T-cell (primary cell): ENCODE data around the gene TAOK1. TPM values are rescaled to one million over a fixed set of nuclear protein-coding genes. Genes with fewer than 3 reads are reported as not detected.
A peak's percentile ranks its signal among the peaks of the same experiment; 100 is the strongest.
"Not testable (repeated sequence)": the region's sequence is repeated elsewhere in the genome, so short reads cannot be mapped to it uniquely, and the experiment has no call there.

Source experiments
- ATAC-seq, 4 experiments: fragments of 200-7000 bp in 3 of 4; fragments of 150-1000 bp in 1 of 4; cut with Tn5 transposase; replicated peaks in 1 of 4; 1 replicate in 3 of 4; 2 replicates in 1 of 4; pipeline ENCODE4 v1.10.0; 2021; ENCODE audit warnings: moderate library complexity in 3 of 4, mild to moderate bottlenecking in 2 of 4, moderate number of reproducible peaks in 1 of 4
- CTCF ChIA-PET, 2 donors: fragments of 300-600 bp; sonication (Branson Sonifier 250); formaldehyde crosslinking; loops; one replicate each; lab custom pipeline; 2022; ENCODE audit warnings: antibody characterized with exemption in 2 of 2; lab: Charles Lee
- POLR2A ChIA-PET, 2 donors: fragments of 300-600 bp; sonication (Branson Sonifier 250); formaldehyde crosslinking; loops; one replicate each; lab custom pipeline; 2022; ENCODE audit warnings: antibody characterized with exemption in 2 of 2; lab: Charles Lee
- DNase-seq, 35 experiments: peaks; one replicate each; pipeline versions ENCODE4 v3.0.0 to v3.0.0-alpha.2; 2013 to 2023
- H3K27ac ChIP-seq: one replicate; pipeline ENCODE4 v1.5.1; 2013; ENCODE audit warnings: low read length
- H3K27me3 ChIP-seq, 2 experiments: replicated peaks in 1 of 2; 1 replicate in 1 of 2; 2 replicates in 1 of 2; pipeline versions ENCODE4 v1.6.1 to v1.7.0; 2013; ENCODE audit warnings: low read length in 1 of 2, mixed read lengths in 1 of 2; ENCODE audit not compliant: control insufficient read depth in 2 of 2, insufficient read depth in 2 of 2; ENCODE audit errors: extremely low read depth in 1 of 2
- H3K36me3 ChIP-seq, 2 donors: 1 replicate in 1 of 2; 2 replicates in 1 of 2; pipeline versions ENCODE4 v1.6.1 to v1.7.0; 2013; ENCODE audit warnings: low read length in 1 of 2; ENCODE audit not compliant: control insufficient read depth in 2 of 2, insufficient read depth in 1 of 2; ENCODE audit errors: extremely low read depth in 1 of 2
- H3K4me1 ChIP-seq, 2 experiments: 1 replicate in 1 of 2; 2 replicates in 1 of 2; pipeline versions ENCODE4 v1.6.1 to v1.7.0; 2013; ENCODE audit warnings: low read length in 2 of 2, mixed read lengths in 1 of 2; ENCODE audit not compliant: insufficient read depth in 2 of 2, control insufficient read depth in 1 of 2; ENCODE audit errors: extremely low read depth in 1 of 2
- H3K4me3 ChIP-seq, 2 donors: 1 replicate in 1 of 2; 2 replicates in 1 of 2; pipeline versions ENCODE4 v1.5.1 to v1.7.0; 2013; ENCODE audit warnings: mild to moderate bottlenecking in 2 of 2, low read length in 1 of 2, moderate library complexity in 1 of 2; ENCODE audit not compliant: control insufficient read depth in 1 of 2; ENCODE audit errors: extremely low read depth in 1 of 2
- H3K9me3 ChIP-seq: 2 replicates; pipeline ENCODE4 v1.7.0; 2013
- H3K27ac Mint-ChIP-seq, 2 donors: one replicate each; pipeline ENCODE4 v1.8.0; 2020 to 2021; ENCODE audit warnings: mild to moderate bottlenecking in 2 of 2, mixed read lengths in 2 of 2
- H3K27me3 Mint-ChIP-seq, 2 donors: one replicate each; pipeline ENCODE4 v1.8.0; 2021 to 2022; ENCODE audit warnings: mixed read lengths in 2 of 2
- H3K36me3 Mint-ChIP-seq: one replicate; pipeline ENCODE4 v1.8.0; 2021; ENCODE audit warnings: mixed read lengths
- H3K4me1 Mint-ChIP-seq, 3 donors: one replicate each; pipeline ENCODE4 v1.8.0; 2020 to 2022; ENCODE audit warnings: mixed read lengths in 3 of 3, mild to moderate bottlenecking in 1 of 3
- H3K4me3 Mint-ChIP-seq, 3 donors: one replicate each; pipeline ENCODE4 v1.8.0; 2020 to 2022; ENCODE audit warnings: mild to moderate bottlenecking in 3 of 3, mixed read lengths in 3 of 3, moderate library complexity in 3 of 3
- H3K9me3 Mint-ChIP-seq, 3 donors: one replicate each; pipeline ENCODE4 v1.8.0; 2020 to 2022; ENCODE audit warnings: mixed read lengths in 3 of 3
- WGBS: methylation state at CpG from one replicate; pipeline ENCODE4 v1.1.5; 2013; ENCODE audit warnings: missing lambda C conversion rate; ENCODE audit not compliant: insufficient coverage; 5-methylcytosine and 5-hydroxymethylcytosine counted together
- total RNA-seq, 35 experiments: library from RNA in 6 of 35; stranded (reverse) in 6 of 35; fragments of 120-200 nt in 1 of 35; gene quantifications; one replicate each; pipeline versions ENCODE4 v1.2.1 to v1.2.4 and lab custom pipeline; 2013 to 2026

TAOK1 gene
- total RNA-seq (10 to 100 TPM; 57.7 to 63.4 (median 61.7) TPM), total RNA-seq (lab: John Stamatoyannopoulos, UW) (109 to 299 (median 162) reads per million in 29 experiments)
- total RNA-seq (2013): 51.0 TPM

GRCh38 chr17:29389982-29390850 is at the start of gene TAOK1:
TAOK1 (plus strand) TSS chr17:29390363; CDS start chr17:29451549, 61,186 bp downstream.
- Mint-ChIP-seq H3K27me3 (no peaks in the 10 kb centered on the region), H3K4me1 (peaks cover 43 to 46% (median 45%) of the 10 kb centered on the region in 3 donors), H3K9me3 (no peaks in the 10 kb centered on the region), H3K36me3 (peaks cover 4% of the 10 kb centered on the region), H3K27ac (peak within 1 kb of the TSS; percentile 95), H3K4me3 (peak within 1 kb of the TSS; percentile 91 to 99 (median 96))
- CTCF ChIA-PET: interaction anchor here in 1 of 2 donors (0.6 to 0.7 kb wide), 2 partner anchors 20 to 1087 kb away, joined by 3 to 4 read pairs; partner anchors contain the start of gene GOSR1
- POLR2A ChIA-PET: interaction anchor here (0.6 kb wide), 3 partner anchors 15 to 452 kb away, joined by 3 to 7 read pairs (median 6); no protein-coding TSS in a partner anchor
- H3K36me3 ChIP-seq: no peaks in the 10 kb centered on the region
- peaks cover 20 to 27% of the 10 kb centered on the region in 2 experiments for H3K4me1 ChIP-seq
- DNase-seq (peak; percentile 92 to 98 (median 96)), ATAC-seq (peak; percentile 92 to 94 (median 94))
- no peaks in the 10 kb centered on the region for H3K27me3 ChIP-seq
- under 1% methylated on average over 67 of the region's 87 CpGs for WGBS
- H3K4me3 ChIP-seq: peak within 1 kb of the TSS; percentile 89 to 95
- H3K9me3 ChIP-seq: no peaks in the 10 kb centered on the region
- H3K27ac ChIP-seq: peak within 1 kb of the TSS; percentile 73

- Histone ChIP-seq H3K9me3 (no peaks in the 10 kb centered on the region), H3K4me3 (no peak overlapping the region), H3K4me1 (no peaks in the 10 kb centered on the region), H3K27ac (no peak overlapping the region), H3K36me3 (no peaks in the 10 kb centered on the region), H3K27me3 (peaks cover 0 to 2% of the 10 kb centered on the region in 2 experiments)
- Mint-ChIP-seq H3K27me3 (peaks cover 3 to 9% of the 10 kb centered on the region in 2 donors), H3K4me1 (no peaks in the 10 kb centered on the region), H3K9me3 (no peaks in the 10 kb centered on the region), H3K36me3 (no peaks in the 10 kb centered on the region), H3K27ac (no peak overlapping the region), H3K4me3 (no peak overlapping the region)
- CTCF ChIA-PET: no interaction called here
- DNase-seq (no peak), ATAC-seq (no peak)
- POLR2A ChIA-PET: no interaction called here
- 100% methylated on average over 2 of the region's 2 CpGs for WGBS
These were observed 48.4 kb upstream of the TAOK1 start for GRCh38 chr17:29341726-29342125.

- no peaks in the 10 kb centered on the region for H3K9me3 ChIP-seq
- ChIA-PET CTCF (no interaction called here), POLR2A (no interaction called here)
- H3K4me1 ChIP-seq: no peaks in the 10 kb centered on the region
- Mint-ChIP-seq H3K36me3 (no peaks in the 10 kb centered on the region), H3K27ac (no peak overlapping the region), H3K4me3 (no peak overlapping the region), H3K27me3 (peaks cover 3 to 9% of the 10 kb centered on the region in 2 donors), H3K9me3 (no peaks in the 10 kb centered on the region), H3K4me1 (no peaks in the 10 kb centered on the region)
- no peak overlapping the region for H3K4me3 ChIP-seq
- H3K27ac ChIP-seq: no peak overlapping the region
- WGBS: 69% methylated on average over 9 of the region's 11 CpGs
- ATAC-seq (no peak), DNase-seq (no peak)
- H3K27me3 ChIP-seq: peaks cover 0 to 4% of the 10 kb centered on the region in 2 experiments
- H3K36me3 ChIP-seq: no peaks in the 10 kb centered on the region
These were observed 47.9 kb upstream of the TAOK1 start for GRCh38 chr17:29342158-29342765.

GRCh38 chr17:29344201-29344856 is 45.8 kb upstream of the TAOK1 start:
- Mint-ChIP-seq H3K9me3 (no peaks in the 10 kb centered on the region), H3K4me3 (no peak overlapping the region), H3K36me3 (no peaks in the 10 kb centered on the region), H3K27me3 (peaks cover 3 to 9% of the 10 kb centered on the region in 2 donors), H3K27ac (no peak overlapping the region), H3K4me1 (peaks cover 0 to 2% (median 0%) of the 10 kb centered on the region in 3 donors)
- Histone ChIP-seq H3K27ac (no peak overlapping the region), H3K27me3 (peaks cover 0 to 4% of the 10 kb centered on the region in 2 experiments), H3K36me3 (no peaks in the 10 kb centered on the region), H3K9me3 (no peaks in the 10 kb centered on the region), H3K4me1 (no peaks in the 10 kb centered on the region), H3K4me3 (no peak overlapping the region)
- no peak for ATAC-seq
- no peak for DNase-seq
- no CpG with 5 or more reads among the region's 11 CpGs for whole genome bisulfite sequencing
- POLR2A ChIA-PET: interaction anchor here in 1 of 2 donors (0.6 kb wide), 1 partner anchor 48 kb away, joined by 3 read pairs; no protein-coding TSS in a partner anchor
- CTCF ChIA-PET: no interaction called here

GRCh38 chr17:29345066-29345465 is 45.1 kb upstream of the TAOK1 start:
- no peaks in the 10 kb centered on the region for H3K4me1 ChIP-seq
- no peaks in the 10 kb centered on the region for H3K36me3 ChIP-seq
- H3K4me1 Mint-ChIP-seq: peaks cover 0 to 2% (median 0%) of the 10 kb centered on the region in 3 donors
- CTCF ChIA-PET: interaction anchor here in 1 of 2 donors (0.7 kb wide), 1 partner anchor 225 kb away, joined by 4 read pairs; no protein-coding TSS in a partner anchor
- peaks cover 0 to 4% of the 10 kb centered on the region in 2 experiments for H3K27me3 ChIP-seq
- no peaks in the 10 kb centered on the region for H3K9me3 Mint-ChIP-seq
- no peaks in the 10 kb centered on the region for H3K36me3 Mint-ChIP-seq
- POLR2A ChIA-PET: interaction anchor here in 1 of 2 donors (0.6 kb wide), 1 partner anchor 47 kb away, joined by 3 read pairs; no protein-coding TSS in a partner anchor
- H3K27me3 Mint-ChIP-seq: peaks cover 3 to 9% of the 10 kb centered on the region in 2 donors
- ATAC-seq: no peak
- H3K4me3 ChIP-seq: no peak overlapping the region
- H3K4me3 Mint-ChIP-seq: no peak overlapping the region
- H3K9me3 ChIP-seq: no peaks in the 10 kb centered on the region
- DNase-seq: no peak
- H3K27ac ChIP-seq: no peak overlapping the region
- no CpG with 5 or more reads among the region's 3 CpGs for WGBS
- H3K27ac Mint-ChIP-seq: no peak overlapping the region

GRCh38 chr17:29345470-29345869 is 44.7 kb upstream of the TAOK1 start:
- 94% methylated on average over 3 of the region's 11 CpGs for WGBS
- H3K9me3 Mint-ChIP-seq, H3K36me3 Mint-ChIP-seq, H3K4me1 Mint-ChIP-seq, DNase-seq, H3K27ac ChIP-seq, H3K4me3 ChIP-seq, H3K4me1 ChIP-seq, ATAC-seq, H3K27ac Mint-ChIP-seq, H3K27me3 ChIP-seq, H3K27me3 Mint-ChIP-seq, H3K36me3 ChIP-seq, H3K9me3 ChIP-seq, H3K4me3 Mint-ChIP-seq: not testable (repeated sequence)
- ChIA-PET POLR2A (interaction anchor here in 1 of 2 donors (0.6 kb wide), 1 partner anchor 28 kb away, joined by 6 read pairs; no protein-coding TSS in a partner anchor), CTCF (interaction anchor here in 1 of 2 donors (0.7 kb wide), 1 partner anchor 225 kb away, joined by 4 read pairs; no protein-coding TSS in a partner anchor)
